Amygdala (tissue), 56 donors: ENCODE data around the gene FER.
"Not testable (repeated sequence)": the region's sequence is repeated elsewhere in the genome, so short reads cannot be mapped to it uniquely, and the experiment has no call there.

ENCODE experiments used
- DNase-seq, 56 donors: peaks; one replicate each; lab custom pipeline; 2025; lab: John Stamatoyannopoulos, UW

FER gene

DNA sequence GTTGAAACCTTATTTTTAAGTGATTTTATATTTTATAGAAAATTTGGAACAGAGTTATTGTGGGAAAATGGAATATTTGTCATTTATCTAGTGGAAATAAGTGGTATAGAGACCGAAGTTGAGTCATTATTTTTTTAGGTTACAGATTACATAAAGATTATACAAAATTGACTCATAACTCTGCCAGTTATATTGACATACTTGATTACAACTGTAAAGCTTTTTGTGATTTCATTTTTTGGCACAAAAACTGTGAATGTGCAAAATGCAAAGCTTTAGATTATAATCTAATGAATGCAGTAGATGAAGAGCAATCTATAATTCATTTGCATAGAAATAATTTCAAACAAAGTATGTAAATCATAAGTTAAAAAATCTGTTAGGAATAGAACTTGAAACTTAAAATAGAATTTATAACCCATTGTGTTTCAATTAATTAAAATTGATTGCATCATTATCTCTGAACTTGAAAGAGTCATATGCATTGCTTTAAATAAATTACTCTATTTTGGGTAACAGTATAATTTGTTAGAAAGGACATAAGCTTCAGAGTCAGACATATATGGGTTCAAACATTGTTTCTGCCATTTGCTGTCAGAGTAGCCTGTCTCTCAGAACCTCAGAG, 280.4 kb downstream of the FER start:
- DNase-seq, result no peak

DNA sequence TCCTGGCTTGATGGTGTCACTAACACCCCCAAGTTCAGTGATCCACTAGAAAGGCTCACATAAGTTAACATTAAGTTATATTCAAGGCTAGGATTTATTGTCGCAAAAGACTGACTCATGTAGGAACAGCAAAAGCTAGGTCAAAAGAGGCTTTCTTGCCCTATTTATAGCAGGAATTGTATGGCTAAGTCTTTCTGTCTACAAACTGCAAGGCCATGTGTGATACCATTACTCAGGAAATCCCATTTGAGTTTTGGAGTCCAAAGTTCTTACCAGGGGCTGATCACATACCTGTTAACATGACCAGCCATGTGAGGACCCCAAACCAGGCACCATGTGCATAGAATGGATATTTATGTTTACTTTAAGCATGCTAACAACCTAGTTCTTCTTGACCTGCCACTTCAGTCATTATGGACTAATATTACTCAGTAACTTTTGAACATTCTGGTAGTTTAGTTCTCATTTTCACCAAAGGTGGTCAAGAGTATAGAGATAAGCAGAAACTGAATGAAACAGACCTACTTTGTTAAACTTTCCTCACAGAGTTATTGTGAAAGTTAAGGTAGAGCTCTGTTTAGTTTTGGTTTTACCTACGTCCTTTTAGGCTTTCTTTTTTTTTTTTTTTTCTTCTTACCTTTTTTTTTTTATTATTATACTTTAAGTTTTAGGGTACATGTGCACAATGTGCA, 281.1 kb downstream of the FER start:
- DNase-seq, result no peak

DNA sequence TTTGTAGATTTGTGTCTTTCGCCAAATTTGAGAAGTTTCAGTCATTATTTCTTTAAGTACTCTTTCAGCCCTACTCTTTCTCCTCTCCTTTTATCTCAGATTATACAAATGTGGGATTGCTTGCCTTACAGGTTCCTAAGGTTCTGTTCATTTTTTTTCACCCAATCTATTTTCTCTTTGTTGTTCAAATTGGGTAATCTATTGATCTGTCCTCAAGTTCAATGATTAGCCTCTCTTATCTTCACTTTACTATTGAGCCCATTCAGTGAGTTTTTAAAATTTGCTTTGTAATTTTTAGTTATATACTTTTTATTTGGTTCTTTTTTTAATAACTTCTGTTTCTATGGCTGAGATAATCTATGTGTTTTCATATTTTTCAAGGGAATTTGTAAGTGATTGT, 282.1 kb downstream of the FER start:
- DNase-seq, result no peak

DNA sequence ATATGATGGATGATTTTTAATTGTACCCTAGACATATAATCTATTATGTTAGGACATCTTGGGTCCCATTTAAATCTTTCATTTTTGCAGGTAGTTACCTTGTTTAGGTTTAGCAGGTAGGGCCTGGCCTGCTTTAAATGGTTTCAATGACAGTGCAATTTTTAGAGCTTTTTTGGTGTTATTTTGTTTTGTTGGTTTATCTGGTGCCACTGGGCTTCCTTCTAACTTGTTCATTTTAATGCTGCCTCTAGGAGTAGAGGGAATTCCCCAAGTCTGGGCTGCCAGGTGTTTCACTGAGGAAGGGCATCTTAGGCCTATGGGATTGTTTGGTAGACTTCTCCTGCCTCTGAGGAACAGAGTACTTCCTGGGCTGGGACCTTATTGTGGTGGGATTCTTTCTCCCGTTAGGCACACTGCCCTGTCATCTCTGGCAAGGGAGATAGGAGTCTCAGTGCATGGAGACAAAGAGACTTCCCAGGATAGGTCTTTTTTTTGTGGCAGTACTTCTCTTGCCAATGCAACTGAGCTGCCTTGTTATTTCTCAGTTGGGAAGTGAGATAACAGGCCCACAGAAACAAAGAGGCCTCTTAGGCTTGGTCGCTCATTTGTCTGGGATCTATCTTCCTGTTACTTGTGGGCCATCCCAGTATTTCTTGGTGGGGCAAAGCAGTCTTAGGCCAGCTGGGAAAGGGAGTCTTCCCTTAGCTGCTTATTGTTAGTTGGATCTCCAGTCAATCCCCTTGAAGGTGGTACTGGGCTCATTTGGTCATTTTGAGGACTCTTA, 282.9 kb downstream of the FER start:
- no peak for DNase-seq

DNA sequence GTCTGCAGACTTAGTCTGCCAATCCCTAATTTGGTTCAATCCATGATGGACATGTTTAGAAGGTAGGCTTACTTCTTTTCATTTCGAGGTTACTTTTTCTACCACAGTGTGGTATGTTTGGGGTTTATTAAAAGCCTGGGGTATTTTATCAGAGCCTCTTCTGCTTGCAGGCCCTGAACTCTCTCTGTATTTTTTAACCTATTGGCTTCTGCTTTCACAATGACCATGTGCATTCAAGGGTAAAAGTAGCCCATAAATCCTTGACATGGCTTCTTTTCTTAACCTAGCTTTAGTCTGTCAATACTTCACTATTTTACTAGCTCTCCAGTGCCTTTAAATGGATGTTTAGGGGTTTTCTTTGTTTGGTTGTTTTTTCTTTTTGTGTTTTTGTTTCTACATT, 286.6 kb downstream of the FER start:
- no peak for DNase-seq

DNA sequence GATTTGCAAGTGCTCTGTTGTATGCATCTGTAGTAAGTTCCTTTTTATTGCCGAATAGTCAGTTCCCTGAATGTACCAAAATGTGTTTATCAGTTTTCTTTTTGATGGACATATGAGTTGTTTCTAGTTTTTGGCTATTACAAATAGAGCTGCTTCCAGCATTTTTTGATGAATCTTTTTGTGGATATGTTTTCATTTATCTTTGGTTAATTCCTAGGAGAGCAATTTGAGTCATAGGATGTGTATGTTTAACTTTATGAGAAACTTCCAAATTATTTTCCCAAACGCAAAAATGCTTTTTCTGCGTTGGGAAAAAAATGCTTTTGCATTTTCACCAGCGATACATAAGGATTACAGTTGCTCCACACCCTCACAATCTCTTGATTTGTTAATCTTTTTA, 287.7 kb downstream of the FER start:
- DNase-seq, result no peak

DNA sequence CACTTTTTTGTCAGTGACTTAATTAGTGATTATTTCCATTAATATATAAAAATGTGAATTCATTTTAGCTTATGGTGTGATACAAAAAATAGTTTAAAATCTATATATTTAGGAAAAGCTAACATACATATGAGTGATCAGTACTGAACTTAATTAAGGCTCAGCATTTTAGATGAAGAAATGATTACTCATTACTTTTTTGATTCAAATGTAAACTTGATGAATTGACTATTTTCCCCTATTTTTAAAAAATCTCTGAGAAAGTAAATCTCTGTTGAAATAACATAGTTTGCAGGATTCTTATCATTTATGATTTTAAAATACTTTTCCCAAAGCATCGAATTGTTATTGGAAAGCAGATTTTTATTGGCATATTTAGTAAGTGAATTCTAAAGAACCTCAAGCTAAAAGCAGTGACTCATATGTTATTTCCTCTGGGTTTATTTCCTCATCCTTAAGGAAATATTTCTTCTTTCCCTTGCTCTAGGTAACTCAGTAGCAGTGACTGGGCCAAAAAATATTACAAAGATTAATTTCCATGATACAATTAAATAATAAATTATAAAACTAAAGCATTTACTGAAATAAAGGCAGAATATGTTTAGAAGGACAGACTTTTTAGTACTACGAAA, 290.6 kb downstream of the FER start:
- DNase-seq, result no peak

DNA sequence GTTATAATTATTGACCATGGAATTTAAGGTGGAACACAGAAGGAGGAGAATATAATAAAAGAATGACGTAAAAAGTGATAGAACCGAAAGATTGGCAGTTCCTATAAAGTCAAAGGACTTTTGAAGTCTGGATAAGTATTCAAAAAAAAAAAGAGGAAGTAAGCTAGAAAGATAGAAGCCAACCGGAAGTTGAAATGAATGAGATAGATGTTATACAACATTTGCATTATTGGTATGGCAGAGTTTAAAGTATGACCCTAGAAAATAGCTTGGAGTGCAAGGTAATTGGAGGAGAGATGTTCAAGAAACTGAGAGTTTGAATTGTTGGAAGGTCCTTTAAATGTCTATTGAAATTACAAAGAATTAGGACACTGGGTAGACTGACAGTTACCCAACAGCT, 293.6 kb downstream of the FER start:
- no peak for DNase-seq

DNA sequence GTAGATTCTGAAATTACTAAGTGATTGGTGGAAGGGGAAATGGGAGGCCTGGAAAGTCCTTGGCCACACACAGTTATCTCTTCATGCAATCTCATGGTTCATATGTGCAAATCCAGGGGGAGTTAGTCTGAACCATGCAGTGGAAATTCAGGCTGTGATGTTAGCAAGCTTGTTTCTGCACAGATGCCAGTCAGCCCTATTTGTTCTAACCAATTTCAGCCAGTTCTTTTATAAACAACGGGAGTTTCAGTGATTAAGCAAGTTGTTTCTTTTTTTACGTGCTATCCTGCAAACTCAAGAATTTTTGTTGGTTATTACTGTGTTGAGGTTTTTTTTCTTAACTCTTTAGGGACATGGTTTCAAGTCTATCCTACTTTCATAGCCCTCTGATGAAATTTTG, 298.0 kb downstream of the FER start:
- no peak for DNase-seq

DNA sequence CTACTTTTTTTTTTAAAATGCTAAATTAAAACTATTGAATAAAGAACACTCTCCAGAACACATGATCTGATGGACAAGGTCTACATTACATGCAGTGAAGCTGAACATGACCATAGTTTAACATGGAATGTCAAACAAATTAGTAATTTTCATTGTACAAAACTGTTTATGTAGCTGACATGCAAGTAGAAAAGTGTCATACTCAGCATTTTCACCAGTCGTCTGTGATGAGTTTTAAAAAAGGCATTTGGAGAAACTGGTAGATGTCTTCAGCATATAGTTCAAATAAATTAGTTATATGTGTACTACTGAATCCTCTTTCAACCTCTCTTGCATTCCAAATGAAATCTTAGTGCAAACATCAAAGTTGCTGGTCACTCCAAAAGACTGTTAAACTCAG, 301.9 kb downstream of the FER start:
- DNase-seq, result no peak

DNA sequence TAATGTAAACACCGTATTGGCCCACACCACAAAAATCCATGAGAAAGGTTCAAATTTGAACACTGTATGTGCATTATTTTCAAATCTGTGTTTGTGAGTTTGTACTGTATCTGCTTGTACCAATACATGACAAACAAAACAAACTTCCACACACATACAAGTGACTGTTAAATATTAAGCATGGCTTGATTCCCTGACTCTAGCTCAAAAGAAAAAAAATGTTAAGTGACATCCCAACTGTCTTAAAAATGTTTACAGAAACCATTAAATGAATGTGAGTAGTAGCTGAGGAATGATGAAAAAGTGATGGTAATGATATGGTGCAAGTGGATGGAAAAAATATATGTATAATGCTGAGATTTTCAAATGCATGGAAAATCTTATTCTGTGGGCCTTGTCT, 302.6 kb downstream of the FER start:
- not testable (repeated sequence) for DNase-seq

DNA sequence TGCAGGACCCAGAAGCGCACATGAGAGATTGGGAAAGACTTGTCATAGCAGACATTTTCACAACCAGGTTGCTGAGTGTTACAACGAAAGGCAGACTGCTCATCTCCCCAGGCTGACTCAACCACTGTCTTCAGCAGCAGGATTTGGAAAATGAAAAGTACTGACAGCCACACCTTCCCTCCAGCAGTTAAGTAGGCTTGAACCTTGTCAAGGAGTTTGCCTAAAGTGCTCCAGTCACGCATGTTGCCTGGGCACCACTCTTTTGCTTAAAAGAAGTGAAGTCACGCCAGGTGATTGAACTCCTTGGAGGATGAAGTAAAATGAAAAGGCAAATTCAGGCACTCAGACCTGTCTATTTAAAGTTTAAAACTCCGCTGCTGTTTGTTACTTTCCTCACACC, 304.5 kb downstream of the FER start:
- not testable (repeated sequence) for DNase-seq

DNA sequence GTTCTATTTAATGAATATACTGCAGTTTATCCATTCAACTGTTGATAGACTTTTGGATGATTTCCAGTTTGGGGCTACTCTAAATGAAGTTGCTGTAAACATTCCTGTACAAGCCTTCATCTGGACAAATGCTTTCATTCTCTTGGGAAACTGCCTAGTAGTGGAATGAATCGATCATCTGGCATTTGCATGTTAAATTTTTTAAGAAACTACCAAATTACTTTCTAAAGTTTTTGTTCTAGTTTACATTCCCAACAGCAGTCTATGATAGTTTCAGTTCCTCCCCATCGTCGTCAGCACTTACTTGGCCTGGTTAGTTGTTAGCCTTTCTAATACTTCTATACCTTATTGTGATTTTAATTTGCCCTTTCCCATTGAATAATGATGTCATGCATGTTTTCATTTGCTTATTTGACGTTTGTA, 306.3 kb downstream of the FER start:
- no peak for DNase-seq

DNA sequence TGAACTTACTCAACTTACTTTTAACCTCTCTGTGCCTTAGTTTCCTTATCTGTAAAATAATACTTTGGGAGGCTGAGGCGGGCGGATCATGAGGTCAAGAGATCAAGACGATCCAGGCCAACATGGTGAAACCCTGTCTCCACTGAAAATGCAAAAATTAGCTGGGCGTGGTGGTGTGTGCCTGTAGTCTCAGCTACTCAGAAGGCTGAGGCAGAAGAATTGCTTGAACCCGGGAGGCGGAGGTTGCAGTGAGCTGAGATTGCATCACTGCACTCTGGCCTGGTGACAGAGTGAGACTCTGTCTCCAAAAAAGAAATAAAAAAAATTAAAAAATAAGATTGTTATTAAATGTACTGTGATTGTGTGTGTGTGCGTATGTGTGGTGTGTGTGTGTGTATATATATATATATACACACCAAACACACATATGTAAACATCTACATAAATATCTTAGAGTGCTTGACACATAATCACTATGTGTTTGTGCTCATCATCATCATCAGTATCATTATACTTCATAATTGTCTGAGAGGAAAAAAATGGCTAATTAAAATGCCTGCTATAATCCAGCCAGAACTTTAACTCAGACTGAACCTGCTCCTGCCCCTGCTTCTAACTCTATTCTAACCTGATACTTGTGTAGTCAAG, 312.8 kb downstream of the FER start:
- no peak for DNase-seq

DNA sequence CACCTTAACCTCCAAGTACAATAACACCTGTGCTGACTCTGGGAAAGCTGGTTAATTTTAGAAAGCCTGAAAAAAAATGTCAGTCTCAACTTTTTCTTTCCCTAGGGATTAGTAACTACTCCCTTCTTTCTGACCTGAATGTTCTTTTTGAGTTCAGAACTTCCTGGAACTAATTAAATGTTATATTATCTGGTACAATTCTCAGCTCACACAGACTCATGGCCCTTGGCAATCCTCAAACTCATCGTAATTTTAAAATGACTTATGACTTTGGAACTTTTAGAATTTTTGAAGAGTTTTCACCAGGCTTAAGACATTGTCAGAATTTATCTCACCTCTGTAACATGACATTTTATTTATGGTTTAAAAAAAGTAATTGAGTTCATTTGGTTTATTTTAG, 315.0 kb downstream of the FER start:
- DNase-seq, result no peak

DNA sequence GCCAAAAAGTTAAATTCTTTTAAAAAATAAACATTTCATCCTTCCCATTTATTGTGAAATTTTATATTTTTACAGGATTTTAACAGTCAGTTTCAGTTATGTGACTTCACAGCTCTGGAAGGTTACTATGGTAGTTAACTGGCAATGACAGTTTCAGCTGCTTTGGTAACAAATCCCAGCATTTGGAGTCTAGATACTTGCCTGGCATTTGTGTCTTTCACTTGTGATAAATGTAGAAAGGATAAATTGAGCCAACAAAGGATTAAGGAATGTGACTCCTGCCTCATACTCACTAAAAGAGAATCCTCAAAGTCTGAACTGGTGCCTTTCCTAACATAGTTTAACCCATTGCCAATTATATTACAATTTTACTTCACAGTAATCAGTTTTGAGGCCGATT, 315.5 kb downstream of the FER start:
- DNase-seq, result no peak

DNA sequence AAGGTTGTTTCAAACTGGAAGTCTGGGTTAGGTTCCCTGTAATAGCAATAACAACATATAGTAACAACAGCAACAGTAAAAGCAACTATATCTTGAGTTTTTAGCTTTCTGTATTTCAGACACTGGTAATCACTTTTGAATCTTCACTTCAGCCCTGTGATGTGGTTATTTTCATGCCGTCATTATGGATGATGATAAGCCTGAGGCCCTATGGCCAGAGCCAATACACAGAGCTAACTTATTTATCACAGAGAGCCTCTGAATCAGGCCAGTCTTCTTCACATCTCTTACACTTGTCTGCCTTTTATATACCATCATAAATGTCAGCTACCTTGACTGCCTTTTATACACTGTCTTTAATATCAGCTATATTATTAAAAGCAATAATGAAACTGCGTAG, 329.0 kb downstream of the FER start:
- DNase-seq, result no peak

DNA sequence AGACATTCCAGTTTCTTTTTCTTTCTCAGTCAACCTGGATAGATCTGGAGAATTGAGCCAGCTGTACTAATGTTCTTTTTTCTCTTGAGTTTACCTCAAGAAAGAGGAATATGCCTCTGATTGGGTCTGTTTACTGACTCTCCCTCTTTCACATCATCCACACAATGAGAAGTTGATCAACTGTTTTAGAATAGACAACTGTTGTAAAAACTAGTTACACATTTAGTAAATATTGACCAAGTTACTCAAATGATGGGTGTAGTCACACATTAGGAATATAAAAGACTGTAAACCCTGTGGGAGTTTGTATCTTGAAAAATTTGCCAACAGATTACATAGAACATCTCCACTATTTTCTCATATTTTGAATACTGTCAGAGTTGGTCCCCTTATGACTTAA, 330.8 kb downstream of the FER start:
- DNase-seq, result no peak

DNA sequence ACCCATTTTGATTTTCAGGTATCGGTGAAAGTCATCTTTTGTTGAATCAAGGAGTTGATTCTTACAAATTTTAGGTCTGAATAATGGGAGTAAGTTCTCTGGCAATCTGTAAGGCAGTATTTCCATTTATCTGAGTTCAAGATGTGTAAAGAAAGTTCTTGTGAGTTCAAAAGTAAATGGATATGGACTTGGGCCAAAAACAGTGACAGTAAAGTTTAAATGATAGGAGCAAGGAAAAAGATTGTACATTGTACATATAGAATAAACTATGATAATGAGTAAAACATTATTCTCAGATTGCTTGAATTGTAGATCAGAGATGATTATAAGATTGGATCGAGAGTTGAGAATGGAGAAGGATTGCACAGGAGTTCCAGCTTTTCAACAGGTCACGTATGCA, 332.8 kb downstream of the FER start:
- no peak for DNase-seq

DNA sequence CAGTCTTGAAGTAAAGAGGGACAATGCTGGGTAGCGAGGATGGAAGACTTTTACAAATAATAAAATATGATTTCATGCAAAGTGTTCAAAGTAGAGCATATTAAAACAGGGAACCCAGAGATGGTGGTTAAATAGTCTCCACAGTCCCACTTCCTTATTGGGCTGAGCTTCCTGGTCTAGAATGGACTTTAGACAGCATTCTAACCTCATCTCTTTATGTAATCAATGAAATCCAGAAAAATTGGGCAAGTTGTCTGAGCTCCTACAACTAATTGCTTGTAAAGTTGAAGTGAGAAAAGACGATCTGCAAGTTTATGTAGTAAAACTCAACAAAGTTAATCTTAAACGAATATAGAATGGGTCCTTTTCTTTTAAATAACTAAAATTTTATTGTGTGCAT, 333.2 kb downstream of the FER start:
- DNase-seq, result no peak

DNA sequence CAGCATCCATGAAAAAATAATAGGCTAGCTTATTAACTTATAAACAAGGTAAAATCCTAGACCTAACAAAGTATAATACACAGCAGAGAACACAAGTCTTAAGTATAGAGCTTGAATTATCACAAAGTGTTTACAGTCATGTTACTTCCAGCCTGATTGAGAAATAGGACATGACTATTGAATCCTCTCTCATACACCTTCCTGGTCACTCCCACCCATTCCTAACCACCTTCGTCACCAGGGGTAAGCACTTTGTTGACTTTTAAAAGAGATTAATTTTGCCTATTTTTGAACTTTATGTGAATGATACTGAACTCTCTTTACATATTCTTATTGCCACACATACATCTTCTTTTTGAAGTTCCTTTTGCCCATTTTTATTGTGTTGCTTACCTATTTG, 336.2 kb downstream of the FER start:
- DNase-seq, result no peak
